ENCODE results near the gene KDELR3. TPM values are rescaled to one million over a fixed set of nuclear protein-coding genes. Genes with fewer than 3 reads are reported as not detected.

KDELR3 gene
- total and polyA plus RNA-seq, 2 experiments from 2014 or later = 5.6 to 5.7 TPM

DNA sequence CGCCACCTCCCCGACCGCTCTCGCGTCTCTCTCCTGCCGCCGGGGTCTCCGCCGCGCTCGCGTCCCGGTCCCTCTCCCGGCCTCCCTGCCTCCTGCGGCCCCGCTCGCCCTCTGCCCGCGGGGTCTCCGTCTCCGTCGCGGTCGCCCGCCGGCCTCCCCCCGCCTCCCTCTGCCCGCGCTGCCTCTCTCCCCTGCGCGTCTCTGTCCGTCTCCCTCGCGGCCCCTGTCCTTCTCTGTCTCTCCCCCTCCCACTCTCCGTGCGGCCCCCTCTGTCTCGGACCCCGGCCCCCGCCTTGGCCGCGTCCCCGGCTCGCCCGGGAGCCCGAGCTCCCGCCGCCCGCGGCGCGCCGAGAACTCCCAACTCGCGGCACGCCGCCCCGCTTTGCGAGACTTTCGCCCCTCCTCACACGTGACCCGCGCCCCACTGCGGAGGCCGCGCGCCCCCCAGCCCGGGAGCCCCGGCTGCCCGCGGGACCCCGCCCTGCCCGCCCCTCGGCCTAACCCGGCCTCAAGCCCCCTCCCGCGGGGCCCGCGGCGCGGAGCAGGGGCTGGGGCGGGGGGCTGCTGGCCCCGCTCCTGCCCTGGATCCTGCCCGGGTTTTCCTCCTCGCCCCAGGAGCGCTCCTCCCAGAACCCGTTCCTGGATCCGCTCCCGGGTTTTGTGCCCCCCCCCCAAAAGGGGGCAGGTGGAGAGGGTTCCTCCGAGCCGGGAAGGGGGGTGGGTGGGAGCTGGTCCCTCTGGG lies 12.2 kb upstream of the KDELR3 start:
- H3K4me2 ChIP-seq = peak overlapping the region; percentile 86
- H3K4me1 ChIP-seq (ENCODE audit: insufficient read depth) = peaks cover 8% of the 10 kb centered on the region; the same call in 1 of the 2 replicates
- H3K79me2 ChIP-seq (replicated peaks; ENCODE audit: insufficient read depth) = no peaks in the 10 kb centered on the region
- Mint-ChIP-seq H3K4me1 (peaks cover 27% of the 10 kb centered on the region), H3K36me3 (ENCODE audit: low read depth) (no peaks in the 10 kb centered on the region; the same call in 2 of the 3 replicates), H3K9me3 (peaks cover 4% of the 10 kb centered on the region; the same call in 1 of the 3 replicates), H3K27ac (no peak overlapping the region), H3K4me3 (peak overlapping the region; percentile 60), H3K27me3 (ENCODE audit: insufficient read depth, low read depth, poor library complexity) (peaks cover 52% of the 10 kb centered on the region)
- ATAC-seq (peak; percentile 34), DNase-seq (ENCODE audit: low spot score) (peak; percentile 76)
- peak overlapping the region; percentile 84; the same call in 1 of the 2 replicates for H2AFZ ChIP-seq
- no peak overlapping the region for H3K27ac ChIP-seq (ENCODE audit: low read depth)
- no peaks in the 10 kb centered on the region; the same call in 1 of the 2 replicates for H4K20me1 ChIP-seq (replicated peaks; ENCODE audit: insufficient read depth)
- peaks cover 14% of the 10 kb centered on the region; the same call in 1 of the 2 replicates for H3F3A ChIP-seq (replicated peaks; ENCODE audit: low read depth)
- no peaks in the 10 kb centered on the region for H3K36me3 ChIP-seq (ENCODE audit: insufficient read depth)
- H3K27me3 ChIP-seq (ENCODE audit: insufficient read depth) = peaks cover 78% of the 10 kb centered on the region
- peak overlapping the region; percentile 74 for H3K4me3 ChIP-seq
- TF ChIP-seq CREB1 (CRISPR knock-in tag; IDR thresholded peaks at IDR 0.05; ENCODE audit: low read depth) (peak; percentile 47; the same call in 1 of the 2 replicates), ZNF462 (CRISPR knock-in tag; IDR thresholded peaks at IDR 0.05) (no peak), EZH2 (IDR thresholded peaks at IDR 0.05; ENCODE audit: low read depth, unreplicated experiment) (peak; percentile 75)
- no peaks in the 10 kb centered on the region for H3K9me2 ChIP-seq (ENCODE audit: insufficient read depth)
